ENCODE results near the gene ATG2B. TPM values are rescaled to one million over a fixed set of nuclear protein-coding genes. Genes with fewer than 3 reads are reported as not detected.

Gene ATG2B
- total and polyA plus RNA-seq, 2 of the 4 experiments (the other 2 are of a cell fraction): 6.9 to 22.0 TPM

DNA sequence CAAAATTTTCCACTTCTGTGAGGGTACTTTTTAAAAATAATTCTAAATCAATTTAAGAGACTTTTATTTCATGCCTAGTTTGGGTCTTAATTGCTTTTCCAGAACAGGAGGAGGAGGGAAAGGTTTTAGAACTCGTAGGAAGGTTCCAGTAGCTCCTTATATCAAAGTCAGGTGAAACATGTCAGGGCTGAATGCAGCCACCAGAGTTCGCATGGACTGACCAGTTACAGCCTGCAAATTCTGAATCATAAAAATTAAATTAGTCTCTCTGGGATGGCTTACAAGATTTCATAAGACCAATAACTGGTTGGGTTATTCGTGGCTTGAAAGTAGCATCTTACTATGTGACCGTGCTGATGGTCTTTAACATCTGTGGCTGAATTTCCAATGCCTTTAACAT, 106.7 kb downstream of the ATG2B start:
- H3K9ac ChIP-seq (ENCODE audit: low read depth, low read length): peak overlapping the region; percentile 68
- TF ChIP-seq RFX5 (IDR thresholded peaks at IDR 0.05; ENCODE audit: low read depth, low read length): no peak
- no peak for TF ChIP-seq BHLHE40 (IDR thresholded peaks at IDR 0.05; ENCODE audit: low read depth, low read length)
- TF ChIP-seq FOS (IDR thresholded peaks at IDR 0.05; ENCODE audit: low read depth, low read length): no peak
- peak; percentile 16; the same call in 1 of the 2 replicates for TF ChIP-seq RAD21 (IDR thresholded peaks at IDR 0.05; ENCODE audit: low read length)
- TF ChIP-seq CHD1 (IDR thresholded peaks at IDR 0.05; ENCODE audit: low read depth, low read length): 0 out of 2 replicates have a peak, but pooled peaks have one; percentile 4
- peak; percentile 47 for TF ChIP-seq POLR2A (IDR thresholded peaks at IDR 0.05; ENCODE audit: low read depth, low read length)
- TF ChIP-seq, protein P1, sequence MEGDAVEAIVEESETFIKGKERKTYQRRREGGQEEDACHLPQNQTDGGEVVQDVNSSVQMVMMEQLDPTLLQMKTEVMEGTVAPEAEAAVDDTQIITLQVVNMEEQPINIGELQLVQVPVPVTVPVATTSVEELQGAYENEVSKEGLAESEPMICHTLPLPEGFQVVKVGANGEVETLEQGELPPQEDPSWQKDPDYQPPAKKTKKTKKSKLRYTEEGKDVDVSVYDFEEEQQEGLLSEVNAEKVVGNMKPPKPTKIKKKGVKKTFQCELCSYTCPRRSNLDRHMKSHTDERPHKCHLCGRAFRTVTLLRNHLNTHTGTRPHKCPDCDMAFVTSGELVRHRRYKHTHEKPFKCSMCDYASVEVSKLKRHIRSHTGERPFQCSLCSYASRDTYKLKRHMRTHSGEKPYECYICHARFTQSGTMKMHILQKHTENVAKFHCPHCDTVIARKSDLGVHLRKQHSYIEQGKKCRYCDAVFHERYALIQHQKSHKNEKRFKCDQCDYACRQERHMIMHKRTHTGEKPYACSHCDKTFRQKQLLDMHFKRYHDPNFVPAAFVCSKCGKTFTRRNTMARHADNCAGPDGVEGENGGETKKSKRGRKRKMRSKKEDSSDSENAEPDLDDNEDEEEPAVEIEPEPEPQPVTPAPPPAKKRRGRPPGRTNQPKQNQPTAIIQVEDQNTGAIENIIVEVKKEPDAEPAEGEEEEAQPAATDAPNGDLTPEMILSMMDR (conservative IDR thresholded peaks at IDR 0.05; ENCODE audit: low read depth, low read length): peak; percentile 17; the same call in 1 of the 2 replicates
- H4K20me1 ChIP-seq (ENCODE audit: insufficient read depth, low read length): peaks cover 14% of the 10 kb centered on the region; the same call in 1 of the 2 replicates
- dilution Hi-C loops (cut with HindIII; ENCODE audit: low sequenced_read_pairs, unreplicated experiment) (no loop called here), in situ Hi-C loops (cut with MboI; ENCODE audit: low sequenced_read_pairs) (loop anchor here (25.0 kb wide), 1 partner anchor 719 kb away; the partner anchor contains the start of gene GLRX5), intact Hi-C loops (cut with micrococcal nuclease) (loop anchor here (5.0 kb wide), 1 partner anchor 154 kb away; no protein-coding TSS in a partner anchor)
- BruUV-seq (replicated peaks): TSS peak; percentile 74
- peak overlapping the region; percentile 92 for H3K27ac ChIP-seq (ENCODE audit: insufficient read depth, low read length)
- peak overlapping the region; percentile 88 for H3K14ac ChIP-seq (replicated peaks; ENCODE audit: low read depth, low read length)
- WGBS, 2 experiments (ENCODE audit: extremely low coverage in 2 of 2, insufficient read length in 1 of 2): no CpG with 5 or more reads among the region's 4 CpGs
- peaks cover 5% of the 10 kb centered on the region for H3K9me3 ChIP-seq (ENCODE audit: control insufficient read depth, insufficient read depth, low read length)
- ATAC-seq (ENCODE audit: low read depth): no peak
- H3K9me1 ChIP-seq (ENCODE audit: insufficient read depth, low read length): peaks cover 24% of the 10 kb centered on the region
- H2BK5ac ChIP-seq (ENCODE audit: low read depth, low read length, poor library complexity, severe bottlenecking): peak overlapping the region; percentile 98
- H4K8ac ChIP-seq (ENCODE audit: low read depth in 2 of 2, low read length in 2 of 2): peak overlapping the region; percentile 91 to 99
- CTCF ChIA-PET: interaction anchor here (0.6 to 2.5 kb wide), 5 partner anchors 19 to 470 kb away, joined by 3 to 13 read pairs (median 3); no protein-coding TSS in a partner anchor
- peak overlapping the region; percentile 55 for H2BK15ac ChIP-seq (ENCODE audit: low read depth, low read length)
- H3K4me3 ChIP-seq (ENCODE audit: insufficient read depth, low read depth, low read length): peak overlapping the region; percentile 59
- peak overlapping the region; percentile 99 for H3K56ac ChIP-seq (ENCODE audit: extremely low read depth, insufficient read depth, low read length)
- peak; percentile 64 for DNase-seq
- peaks cover 16 to 54% of the 10 kb centered on the region in 2 experiments; a peak in 3 of 4 replicates for H3K79me1 ChIP-seq (ENCODE audit: low read depth in 1 of 2, low read length in 2 of 2)
- H3K18ac ChIP-seq (ENCODE audit: low read depth, low read length): peak overlapping the region; percentile 94
- no peak overlapping the region for H2AFZ ChIP-seq (replicated peaks; ENCODE audit: low read length, poor library complexity)
- H3K4me1 ChIP-seq (ENCODE audit: control insufficient read depth, insufficient read depth, low read length): peaks cover 40% of the 10 kb centered on the region
- H3K23ac ChIP-seq (ENCODE audit: low read depth, low read length): peak overlapping the region; percentile 88
- peak overlapping the region; percentile 5 for H2AK9ac ChIP-seq (replicated peaks; ENCODE audit: low read depth, low read length, poor library complexity)
- peak overlapping the region; percentile 69; the same call in 1 of the 2 replicates for H2AK5ac ChIP-seq (ENCODE audit: low read depth, low read length)
- peak overlapping the region; percentile 90 for H4K5ac ChIP-seq (ENCODE audit: low read depth, low read length)
- peak overlapping the region; percentile 99 for H3K4ac ChIP-seq (ENCODE audit: low read depth, low read length)
- peaks cover 14% of the 10 kb centered on the region for H3K36me3 ChIP-seq (ENCODE audit: control insufficient read depth, insufficient read depth, low read length)
- peak overlapping the region; percentile 81 for H4K91ac ChIP-seq (ENCODE audit: insufficient read depth, low read depth, low read length)
- H2BK20ac ChIP-seq (ENCODE audit: low read depth, low read length): peak overlapping the region; percentile 94
- POLR2A ChIA-PET (ENCODE audit: unreplicated experiment): interaction anchor here (0.8 to 2.1 kb wide), 6 partner anchors 14 to 152 kb away, joined by 3 to 10 read pairs (median 3); partner anchors contain the start of gene BDKRB2
- peak overlapping the region; percentile 100 for H2BK120ac ChIP-seq (ENCODE audit: low read depth, low read length)
- peak overlapping the region; percentile 77 for H3K4me2 ChIP-seq (ENCODE audit: low read depth, low read length)
- H3K27me3 ChIP-seq (ENCODE audit: control insufficient read depth, insufficient read depth, low read length): no peaks in the 10 kb centered on the region

All from IMR-90 (cell line).